ENCODE results near the gene AZI2. TPM values are rescaled to one million over a fixed set of nuclear protein-coding genes. Genes with fewer than 3 reads are reported as not detected.

AZI2 gene
- total and polyA plus RNA-seq, 9 of the 15 experiments (the other 6 are each of a cell fraction or from before 2014, with no cell fraction given) = 28.5 to 96.3 (median 70.2) TPM

DNA sequence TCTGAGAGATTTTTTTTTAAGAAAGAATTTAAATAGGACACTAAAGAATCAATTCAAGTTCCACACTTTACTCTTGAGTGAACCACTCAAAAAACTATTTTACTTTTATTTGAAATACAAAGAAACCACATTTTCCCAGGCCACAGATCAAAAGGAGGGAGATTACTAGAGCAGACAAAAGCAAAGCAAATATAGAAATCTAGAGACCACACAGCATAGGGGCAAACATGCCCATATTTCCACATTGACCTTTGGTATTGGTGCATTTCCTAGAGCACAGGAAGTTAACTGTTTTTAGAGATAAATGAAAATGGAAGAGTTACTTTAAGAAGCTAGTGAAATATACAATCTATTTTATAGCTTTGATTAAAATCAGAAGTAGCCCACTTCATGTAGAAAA lies 27.6 kb downstream of the AZI2 start:
- TF ChIP-seq ZNF239 (CRISPR knock-in tag; IDR thresholded peaks at IDR 0.05) (no peak), HMG20B (CRISPR knock-in tag; IDR thresholded peaks at IDR 0.05) (no peak), POLR3A (IDR thresholded peaks at IDR 0.05; ENCODE audit: borderline replicate concordance, extremely low read depth, insufficient read depth, insufficient read length) (no peak)
- TF ChIP-seq, protein P1, sequence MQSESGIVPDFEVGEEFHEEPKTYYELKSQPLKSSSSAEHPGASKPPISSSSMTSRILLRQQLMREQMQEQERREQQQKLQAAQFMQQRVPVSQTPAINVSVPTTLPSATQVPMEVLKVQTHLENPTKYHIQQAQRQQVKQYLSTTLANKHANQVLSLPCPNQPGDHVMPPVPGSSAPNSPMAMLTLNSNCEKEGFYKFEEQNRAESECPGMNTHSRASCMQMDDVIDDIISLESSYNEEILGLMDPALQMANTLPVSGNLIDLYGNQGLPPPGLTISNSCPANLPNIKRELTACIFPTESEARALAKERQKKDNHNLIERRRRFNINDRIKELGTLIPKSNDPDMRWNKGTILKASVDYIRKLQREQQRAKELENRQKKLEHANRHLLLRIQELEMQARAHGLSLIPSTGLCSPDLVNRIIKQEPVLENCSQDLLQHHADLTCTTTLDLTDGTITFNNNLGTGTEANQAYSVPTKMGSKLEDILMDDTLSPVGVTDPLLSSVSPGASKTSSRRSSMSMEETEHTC (IDR thresholded peaks at IDR 0.05) = no peak
- BruUV-seq (replicated peaks) = no TSS peak
- no peak overlapping the region for H3K4me3 ChIP-seq
- ChIA-PET CTCF (ENCODE audit: low intra/inter-chr PET ratio) (no interaction called here), POLR2A (interaction anchor here (2.2 kb wide), 1 partner anchor 28 kb away, joined by 7 read pairs; the partner anchor contains the start of genes AZI2 and ZCWPW2)
- in situ Hi-C loops (cut with MboI) (no loop called here), intact Hi-C loops (cut with micrococcal nuclease) (loop anchor here (10.0 kb wide), 1 partner anchor 1006 kb away; no protein-coding TSS in a partner anchor)
- DNase-seq (ENCODE audit: extremely low read depth in 1 of 4, low spot score in 3 of 4) = no peak
- FAIRE-seq = no peak
- no peaks in the 10 kb centered on the region for H3K79me2 ChIP-seq (ENCODE audit: control insufficient read depth, insufficient read depth, low read length)
- no peaks in the 10 kb centered on the region for H3K9me3 ChIP-seq (replicated peaks; ENCODE audit: control insufficient read depth, insufficient read depth, low read depth, low read length)
- no peak for ATAC-seq
- no peak overlapping the region for H3K27ac ChIP-seq (ENCODE audit: extremely low read depth, low read depth, low read length)
- no peaks in the 10 kb centered on the region for H3K4me1 ChIP-seq (replicated peaks in 1 of 2; ENCODE audit: control insufficient read depth in 2 of 2, insufficient read depth in 2 of 2, low read length in 2 of 2)
- H3K4me2 ChIP-seq (ENCODE audit: insufficient read depth, low read length) = no peak overlapping the region
- peaks cover 66% of the 10 kb centered on the region for H3K36me3 ChIP-seq (ENCODE audit: control insufficient read depth, insufficient read depth, low read length)
- no peaks in the 10 kb centered on the region for H4K20me1 ChIP-seq (replicated peaks; ENCODE audit: control insufficient read depth, insufficient read depth, low read length)
- no peaks in the 10 kb centered on the region for H3K9me1 ChIP-seq (ENCODE audit: control insufficient read depth, insufficient read depth, low read length)
- H3K27me3 ChIP-seq (ENCODE audit: control insufficient read depth in 2 of 2, insufficient read depth in 2 of 2, low read length in 2 of 2) = no peaks in the 10 kb centered on the region
- no peak overlapping the region for H3K9ac ChIP-seq (ENCODE audit: insufficient read depth in 1 of 2, low read depth in 2 of 2, low read length in 2 of 2)
- no peak overlapping the region for H2AFZ ChIP-seq (ENCODE audit: low read depth, low read length)

Data from K562 (cell line).